Esophagus squamous epithelium (tissue), 5 donors: ENCODE data around the gene DNAH14. TPM values are rescaled to one million over a fixed set of nuclear protein-coding genes. Genes with fewer than 3 reads are reported as not detected.

Experiments used
- DNase-seq: peaks from one replicate; lab custom pipeline; 2025; lab: John Stamatoyannopoulos, UW
- H3K27ac ChIP-seq, 4 donors: fragments of 200-600 bp; sonication (generic); one replicate each; pipeline ENCODE4 v1.5.1; 2016 to 2019; ENCODE audit warnings: mild to moderate bottlenecking in 1 of 4
- H3K27me3 ChIP-seq, 4 donors: fragments of 200-600 bp; sonication (generic); 1 replicate in 3 of 4; 2 replicates in 1 of 4; pipeline versions ENCODE4 v1.5.1 to v1.6.0; 2017 to 2021; ENCODE audit warnings: antibody characterized with exemption in 1 of 4
- H3K36me3 ChIP-seq, 3 donors: fragments of 200-600 bp; sonication (generic); one replicate each; pipeline ENCODE4 v1.5.1; 2016 to 2019
- H3K4me1 ChIP-seq, 3 donors: fragments of 200-600 bp; sonication (generic); one replicate each; pipeline ENCODE4 v1.5.1; 2017 to 2019
- H3K4me3 ChIP-seq, 4 donors: fragments of 200-600 bp; sonication (generic); 1 replicate in 3 of 4; 2 replicates in 1 of 4; pipeline ENCODE4 v1.5.1; 2016 to 2019; ENCODE audit warnings: mild to moderate bottlenecking in 2 of 4, moderate library complexity in 1 of 4
- H3K9me3 ChIP-seq, 3 donors: fragments of 200-600 bp; sonication (generic); one replicate each; pipeline ENCODE4 v1.5.1; 2016 to 2019
- CTCF ChIP-seq, 6 experiments: fragments of 450-650 bp in 4 of 6; fragments of 200-600 bp in 2 of 6; sonication (generic) in 2 of 6; IDR thresholded peaks; one replicate each; pipeline ENCODE4 v1.5.1; 2016 to 2019; ENCODE audit warnings: antibody characterized with exemption in 6 of 6, mild to moderate bottlenecking in 4 of 6, moderate library complexity in 4 of 6
- POLR2A ChIP-seq, 4 donors: fragments of 450-650 bp; IDR thresholded peaks; one replicate each; pipeline ENCODE4 v1.6.1; 2017; ENCODE audit warnings: antibody characterized with exemption in 4 of 4, mild to moderate bottlenecking in 4 of 4, moderate library complexity in 3 of 4
- WGBS, 2 donors: methylation state at CpG; one replicate each; pipeline ENCODE4 v1.1.5; 2018; 5-methylcytosine and 5-hydroxymethylcytosine counted together
- intact Hi-C: fragments of 100-400 bp; cut with DNase I; formaldehyde crosslinking; loops from one replicate; pipeline ENCODE4 v1.15.0; 2022
- total RNA-seq, 4 donors: library from RNA; depleted of rRNA; stranded (reverse); fragments of >200 nt; gene quantifications; one replicate each; pipeline ENCODE4 v1.1.0, GENCODE V29; 2016
- donor health status: DM: yes; HTN: yes; CAD: no.

DNAH14 gene
- total RNA-seq, 4 donors from 2014 or later: 2.0 to 11.4 (median 7.3) TPM

GRCh38 chr1:225396357-225396756 lies 466.9 kb downstream of the DNAH14 start:
- 75 to 82% methylated on average over 2 of the region's 2 CpGs for WGBS, 2 donors
- Histone ChIP-seq H3K4me3 (no peak overlapping the region), H3K4me1 (no peaks in the 10 kb centered on the region), H3K27ac (no peak overlapping the region), H3K9me3 (no peaks in the 10 kb centered on the region), H3K27me3 (no peaks in the 10 kb centered on the region), H3K36me3 (peaks cover 0 to 61% (median 0%) of the 10 kb centered on the region in 3 donors)
- intact Hi-C loops: no loop called here
- no peak for DNase-seq
- no peak for TF ChIP-seq POLR2A (IDR thresholded peaks at IDR 0.05)
- no peak for TF ChIP-seq CTCF (IDR thresholded peaks at IDR 0.05)

- intact Hi-C loops: no loop called here
- no peak for DNase-seq
- Histone ChIP-seq H3K9me3 (no peaks in the 10 kb centered on the region), H3K27me3 (no peaks in the 10 kb centered on the region), H3K4me3 (no peak overlapping the region), H3K36me3 (peaks cover 0 to 100% (median 7%) of the 10 kb centered on the region in 3 donors), H3K27ac (no peak overlapping the region), H3K4me1 (no peaks in the 10 kb centered on the region)
- TF ChIP-seq CTCF (IDR thresholded peaks at IDR 0.05): no peak
- no peak for TF ChIP-seq POLR2A (IDR thresholded peaks at IDR 0.05)
- 80 to 84% methylated on average over 5 of the region's 5 CpGs for WGBS, 2 donors
Observed at GRCh38 chr1:225400968-225401367, 471.5 kb downstream of the DNAH14 start.

GRCh38 chr1:225406976-225407725 lies 477.7 kb downstream of the DNAH14 start:
- Histone ChIP-seq H3K4me1 (no peaks in the 10 kb centered on the region), H3K27ac (no peak overlapping the region), H3K27me3 (no peaks in the 10 kb centered on the region), H3K36me3 (peaks cover 7 to 100% (median 35%) of the 10 kb centered on the region in 3 donors), H3K4me3 (no peak overlapping the region), H3K9me3 (no peaks in the 10 kb centered on the region)
- 96 to 97% methylated on average over 8 of the region's 8 CpGs for WGBS, 2 donors
- DNase-seq: no peak
- intact Hi-C loops: no loop called here
- TF ChIP-seq POLR2A (IDR thresholded peaks at IDR 0.05) (no peak), CTCF (IDR thresholded peaks at IDR 0.05) (no peak)

GRCh38 chr1:225407755-225408154 lies 478.3 kb downstream of the DNAH14 start:
- Histone ChIP-seq H3K27me3 (no peaks in the 10 kb centered on the region), H3K4me1 (no peaks in the 10 kb centered on the region), H3K9me3 (no peaks in the 10 kb centered on the region), H3K36me3 (peaks cover 7 to 100% (median 41%) of the 10 kb centered on the region in 3 donors), H3K4me3 (no peak overlapping the region), H3K27ac (no peak overlapping the region)
- intact Hi-C loops: no loop called here
- 90 to 95% methylated on average over 2 of the region's 2 CpGs for WGBS, 2 donors
- no peak for DNase-seq
- TF ChIP-seq CTCF (IDR thresholded peaks at IDR 0.05) (no peak), POLR2A (IDR thresholded peaks at IDR 0.05) (no peak)

- intact Hi-C loops: no loop called here
- H3K36me3 ChIP-seq: peaks cover 7 to 100% (median 44%) of the 10 kb centered on the region in 3 donors
Observed at GRCh38 chr1:225408249-225408648, 478.8 kb downstream of the DNAH14 start.

More at GRCh38 chr1:225408249-225408648, 478.8 kb downstream of the DNAH14 start:
- no peak for DNase-seq
- Histone ChIP-seq H3K9me3 (no peaks in the 10 kb centered on the region), H3K27me3 (no peaks in the 10 kb centered on the region), H3K27ac (no peak overlapping the region), H3K4me3 (no peak overlapping the region), H3K4me1 (no peaks in the 10 kb centered on the region)
- 84 to 86% methylated on average over 4 of the region's 4 CpGs for WGBS, 2 donors
- TF ChIP-seq CTCF (IDR thresholded peaks at IDR 0.05) (no peak), POLR2A (IDR thresholded peaks at IDR 0.05) (no peak)
